Tibial nerve (tissue), 4 donors: ENCODE data around the gene NDUFS5. TPM values are rescaled to one million over a fixed set of nuclear protein-coding genes. Genes with fewer than 3 reads are reported as not detected.
A peak's percentile ranks its signal among the peaks of the same experiment; 100 is the strongest.
"Not testable (repeated sequence)": the region's sequence is repeated elsewhere in the genome, so short reads cannot be mapped to it uniquely, and the experiment has no call there.

Experiments used
- DNase-seq, 2 donors: peaks; one replicate each; pipeline ENCODE4 v3.0.0-alpha.2; 2019; ENCODE audit warnings: low spot score in 2 of 2
- H3K27ac ChIP-seq, 4 donors: fragments of 200-600 bp; sonication (generic) in 3 of 4; one replicate each; pipeline ENCODE4 v1.5.1; 2017 to 2019; ENCODE audit warnings: mild to moderate bottlenecking in 1 of 4
- H3K27me3 ChIP-seq, 2 donors: fragments of 200-600 bp; sonication (generic) in 1 of 2; one replicate each; pipeline versions ENCODE4 v1.5.1 to v1.6.0; 2017 to 2019
- H3K36me3 ChIP-seq, 3 donors: fragments of 200-600 bp; sonication (generic); one replicate each; pipeline ENCODE4 v1.5.1; 2018 to 2019
- H3K4me1 ChIP-seq, 4 donors: fragments of 200-600 bp; sonication (generic) in 3 of 4; one replicate each; pipeline ENCODE4 v1.5.1; 2017 to 2019
- H3K4me3 ChIP-seq, 4 donors: fragments of 200-600 bp; sonication (generic) in 3 of 4; one replicate each; pipeline ENCODE4 v1.5.1; 2017 to 2019; ENCODE audit warnings: mild to moderate bottlenecking in 1 of 4, moderate library complexity in 1 of 4
- H3K9me3 ChIP-seq, 4 donors: fragments of 200-600 bp; sonication (generic) in 3 of 4; one replicate each; pipeline ENCODE4 v1.5.1; 2017 to 2019
- CTCF ChIP-seq, 5 experiments: fragments of 200-600 bp in 3 of 5; fragments of 450-650 bp in 2 of 5; sonication (generic) in 3 of 5; IDR thresholded peaks; one replicate each; pipeline ENCODE4 v1.5.1; 2016 to 2019; ENCODE audit warnings: antibody characterized with exemption in 5 of 5, mild to moderate bottlenecking in 3 of 5, moderate library complexity in 2 of 5
- EP300 ChIP-seq, 2 donors: sonication (generic); formaldehyde crosslinking; IDR thresholded peaks; one replicate each; pipeline ENCODE4 v1.6.1; 2017; ENCODE audit warnings: antibody characterized with exemption in 2 of 2, mild to moderate bottlenecking in 1 of 2
- POLR2A ChIP-seq, 2 donors: fragments of 450-650 bp; IDR thresholded peaks; one replicate each; pipeline ENCODE4 v1.6.1; 2017; ENCODE audit warnings: antibody characterized with exemption in 2 of 2, mild to moderate bottlenecking in 2 of 2, moderate library complexity in 2 of 2
- WGBS, 2 donors: methylation state at CpG; one replicate each; pipeline ENCODE4 v1.1.5; 2018; 5-methylcytosine and 5-hydroxymethylcytosine counted together
- total RNA-seq, 4 donors: library from RNA; depleted of rRNA; stranded (reverse); fragments of >200 nt; gene quantifications; one replicate each; pipeline ENCODE4 v1.1.0, GENCODE V29; 2016

NDUFS5 gene
- total RNA-seq, 4 donors from 2014 or later = 281 to 424 (median 345) TPM

GRCh38 chr1:39017266-39017665, 8.9 kb upstream of the NDUFS5 start:
- H3K27ac ChIP-seq = no peak overlapping the region
- no peak for DNase-seq
- H3K4me1 ChIP-seq = no peaks in the 10 kb centered on the region
- H3K36me3 ChIP-seq = peaks cover 0 to 29% (median 0%) of the 10 kb centered on the region in 3 donors
- no peak for TF ChIP-seq CTCF (IDR thresholded peaks at IDR 0.05)
- H3K9me3 ChIP-seq = no peaks in the 10 kb centered on the region
- WGBS, 2 donors = 64 to 67% methylated on average over 5 of the region's 5 CpGs
- H3K27me3 ChIP-seq = no peaks in the 10 kb centered on the region
- no peak overlapping the region for H3K4me3 ChIP-seq

- H3K36me3 ChIP-seq, H3K4me3 ChIP-seq, H3K4me1 ChIP-seq, DNase-seq, H3K27me3 ChIP-seq, H3K27ac ChIP-seq, H3K9me3 ChIP-seq: not testable (repeated sequence)
- WGBS, 2 donors = 48 to 57% methylated on average over 1 of the region's 1 CpG
These were observed 5.7 kb upstream of the NDUFS5 start for GRCh38 chr1:39020494-39020893.

- H3K27ac ChIP-seq = no peak overlapping the region
- no peak for DNase-seq
- no peaks in the 10 kb centered on the region for H3K27me3 ChIP-seq
- WGBS, 2 donors = 58 to 68% methylated on average over 1 of the region's 1 CpG
- no peaks in the 10 kb centered on the region for H3K36me3 ChIP-seq
- H3K9me3 ChIP-seq = no peaks in the 10 kb centered on the region
- H3K4me1 ChIP-seq = peaks cover 0 to 6% (median 2%) of the 10 kb centered on the region in 4 donors
- TF ChIP-seq EP300 (IDR thresholded peaks at IDR 0.05) (no peak), POLR2A (IDR thresholded peaks at IDR 0.05) (no peak), CTCF (IDR thresholded peaks at IDR 0.05) (no peak)
- no peak overlapping the region for H3K4me3 ChIP-seq
These were observed 4.7 kb upstream of the NDUFS5 start for GRCh38 chr1:39021426-39021825.

GRCh38 chr1:39023140-39023539, 3.0 kb upstream of the NDUFS5 start:
- H3K9me3 ChIP-seq = no peaks in the 10 kb centered on the region
- TF ChIP-seq EP300 (IDR thresholded peaks at IDR 0.05) (no peak), POLR2A (IDR thresholded peaks at IDR 0.05) (no peak), CTCF (IDR thresholded peaks at IDR 0.05) (no peak)
- no peaks in the 10 kb centered on the region for H3K27me3 ChIP-seq
- 52 to 56% methylated on average over 1 of the region's 1 CpG for WGBS, 2 donors
- H3K4me3 ChIP-seq = no peak overlapping the region
- H3K4me1 ChIP-seq = peaks cover 0 to 19% (median 7%) of the 10 kb centered on the region in 4 donors
- DNase-seq = no peak
- no peaks in the 10 kb centered on the region for H3K36me3 ChIP-seq
- H3K27ac ChIP-seq = no peak overlapping the region

- DNase-seq = no peak
- Histone ChIP-seq H3K36me3 (peaks cover 2 to 35% (median 3%) of the 10 kb centered on the region in 3 donors), H3K9me3 (no peaks in the 10 kb centered on the region), H3K4me3 (peak overlapping the region; percentile 47 to 88 (median 64)), H3K4me1 (peaks cover 0 to 42% (median 7%) of the 10 kb centered on the region in 4 donors), H3K27ac (peak overlapping the region; percentile 91 to 99 (median 93)), H3K27me3 (no peaks in the 10 kb centered on the region)
- TF ChIP-seq EP300 (IDR thresholded peaks at IDR 0.05) (no peak), POLR2A (IDR thresholded peaks at IDR 0.05) (no peak), CTCF (IDR thresholded peaks at IDR 0.05) (no peak)
- WGBS, 2 donors = 27 to 39% methylated on average over 30 of the region's 30 CpGs
These were observed 837 bp downstream of the NDUFS5 start for GRCh38 chr1:39026866-39027507.
